Activated CD4-positive, alpha-beta T cell treated with anti-CD3 and anti-CD28 coated beads for 48 hours (primary cell): ENCODE measurements around the gene OSTN.
"Not testable (repeated sequence)": the region's sequence is repeated elsewhere in the genome, so short reads cannot be mapped to it uniquely, and the experiment has no call there.

Experiments
- DNase-seq: peaks from one replicate; pipeline ENCODE4 v3.0.0-alpha.2; 2020

OSTN gene

DNA sequence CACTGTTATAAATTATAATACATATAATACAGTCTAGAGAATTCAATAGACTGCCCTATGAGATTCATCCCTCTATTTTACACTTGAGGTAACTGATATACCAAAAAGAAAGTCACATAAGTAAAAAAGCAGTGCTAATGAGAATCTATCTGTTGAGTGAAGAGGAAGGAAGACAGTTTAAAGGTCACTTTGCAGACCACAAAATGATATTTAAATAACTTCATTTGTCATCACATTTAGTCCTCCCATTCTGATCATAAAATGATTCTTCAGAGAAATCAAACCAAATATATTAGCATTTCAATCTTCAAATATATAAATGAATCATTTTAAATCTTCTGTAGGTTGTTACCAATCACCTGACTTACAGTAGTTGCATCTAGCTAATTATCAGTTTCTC is 69.7 kb downstream of the OSTN start:
- no peak for DNase-seq

DNA sequence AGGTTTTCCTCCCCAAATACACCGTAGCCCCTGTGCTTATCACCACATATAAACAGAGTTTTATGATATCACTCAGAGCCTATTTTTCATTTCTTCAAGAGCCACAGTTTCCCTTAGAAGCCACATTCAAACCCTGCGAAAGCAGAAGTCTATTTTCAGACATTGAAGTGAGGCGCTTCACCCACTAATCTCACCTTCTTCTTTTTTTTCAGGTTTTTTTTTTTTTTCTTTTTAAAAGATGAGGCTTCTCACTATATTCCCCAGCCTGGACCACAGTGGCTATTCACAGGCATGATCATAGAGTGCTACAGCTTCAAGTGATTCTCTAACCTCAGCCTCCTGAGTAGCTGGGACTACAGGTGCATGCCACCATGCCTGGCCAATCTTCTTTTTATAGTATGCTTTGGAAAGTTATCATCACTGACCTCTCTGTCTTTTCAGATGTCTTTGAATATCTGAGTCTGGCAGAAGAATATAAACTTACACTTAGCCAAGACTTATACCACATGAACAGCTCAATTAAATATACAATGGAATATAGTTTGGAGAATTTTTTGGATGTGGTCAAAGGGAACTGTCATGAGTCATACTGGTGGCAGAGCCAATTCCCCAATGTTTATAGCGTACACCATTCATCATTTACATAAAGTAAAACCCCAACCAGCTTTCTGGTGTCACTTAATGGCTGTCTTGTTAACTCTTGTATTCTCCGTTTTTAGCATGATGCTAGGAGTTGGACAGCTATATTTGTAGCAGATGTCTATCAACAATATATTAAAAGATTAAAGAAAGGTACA is 70.4 kb downstream of the OSTN start:
- no peak for DNase-seq

DNA sequence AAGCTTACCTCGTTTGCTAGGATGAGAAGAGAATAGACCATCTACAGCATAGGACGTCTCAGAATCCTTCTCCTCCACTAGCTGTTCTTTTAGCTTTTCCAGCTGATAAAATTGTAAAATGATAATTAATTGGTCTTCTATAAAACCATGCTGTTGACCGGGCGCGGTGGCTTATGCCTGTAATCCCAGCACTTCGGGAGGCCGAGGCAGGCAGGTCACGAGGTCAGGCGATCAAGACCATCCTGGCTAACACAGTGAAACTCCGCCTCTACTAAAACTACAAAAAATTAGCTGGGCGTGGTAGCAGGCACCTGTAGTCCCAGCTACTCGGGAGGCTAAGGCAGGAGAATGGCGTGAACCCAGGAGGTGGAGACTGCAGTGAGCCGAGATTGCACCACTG is 76.2 kb downstream of the OSTN start:
- not testable (repeated sequence) for DNase-seq

DNA sequence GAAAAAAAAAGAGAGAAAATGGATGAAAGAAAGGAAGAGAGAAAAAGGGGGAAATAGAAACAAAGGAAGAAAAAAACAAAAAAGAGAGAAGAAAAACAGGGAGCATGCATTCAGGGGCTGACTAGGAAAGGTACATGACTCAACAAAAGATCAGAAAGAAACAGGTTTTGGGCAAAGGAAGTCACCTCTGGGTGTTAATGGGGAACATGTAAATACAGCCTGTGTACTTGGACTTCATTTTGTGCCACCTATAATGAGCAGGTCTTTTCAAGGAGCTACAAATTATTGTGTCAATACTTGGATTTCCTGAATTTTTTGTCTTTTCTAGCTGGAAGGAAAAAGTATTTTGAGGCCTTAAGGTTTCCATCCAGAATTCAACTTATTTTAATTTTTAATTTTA is 76.7 kb downstream of the OSTN start:
- no peak for DNase-seq

DNA sequence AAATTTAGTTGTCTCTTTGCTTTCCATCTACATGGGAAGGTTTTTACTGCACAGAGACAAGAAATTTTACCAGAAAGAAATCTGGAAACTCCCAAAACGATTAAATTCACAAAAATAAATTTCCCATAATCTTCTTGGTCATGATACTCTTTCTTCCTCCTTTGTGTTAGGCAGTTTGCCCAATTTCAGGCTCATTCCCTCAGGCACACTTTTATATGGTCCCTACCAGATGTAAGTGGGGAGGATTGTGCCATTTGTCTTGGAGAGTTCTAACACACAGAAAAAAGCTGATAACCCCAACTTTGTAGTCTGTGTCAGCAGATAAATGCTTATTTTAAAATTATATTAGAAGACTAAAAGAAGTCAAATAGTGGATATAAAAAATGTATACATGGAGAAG is 81.1 kb downstream of the OSTN start:
- DNase-seq = no peak

DNA sequence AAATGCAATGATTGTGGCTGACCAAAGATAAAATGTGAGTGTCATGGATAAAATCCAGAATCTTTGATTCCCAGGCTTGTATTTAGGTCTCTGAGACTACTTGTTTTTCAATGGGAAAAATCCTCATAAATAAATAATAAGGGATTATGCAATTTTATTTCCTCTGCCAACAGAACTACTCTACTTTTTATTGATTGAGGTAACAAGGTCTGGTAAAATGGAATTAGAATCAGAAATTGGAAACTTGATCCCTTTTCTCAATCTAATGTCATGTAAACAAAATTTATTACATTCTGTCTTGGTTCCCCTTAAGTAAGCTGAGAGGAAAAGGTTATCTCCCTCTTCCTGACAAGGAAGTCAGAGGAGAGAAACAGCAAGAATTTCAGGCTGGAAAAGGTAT is 81.8 kb downstream of the OSTN start:
- DNase-seq = no peak

DNA sequence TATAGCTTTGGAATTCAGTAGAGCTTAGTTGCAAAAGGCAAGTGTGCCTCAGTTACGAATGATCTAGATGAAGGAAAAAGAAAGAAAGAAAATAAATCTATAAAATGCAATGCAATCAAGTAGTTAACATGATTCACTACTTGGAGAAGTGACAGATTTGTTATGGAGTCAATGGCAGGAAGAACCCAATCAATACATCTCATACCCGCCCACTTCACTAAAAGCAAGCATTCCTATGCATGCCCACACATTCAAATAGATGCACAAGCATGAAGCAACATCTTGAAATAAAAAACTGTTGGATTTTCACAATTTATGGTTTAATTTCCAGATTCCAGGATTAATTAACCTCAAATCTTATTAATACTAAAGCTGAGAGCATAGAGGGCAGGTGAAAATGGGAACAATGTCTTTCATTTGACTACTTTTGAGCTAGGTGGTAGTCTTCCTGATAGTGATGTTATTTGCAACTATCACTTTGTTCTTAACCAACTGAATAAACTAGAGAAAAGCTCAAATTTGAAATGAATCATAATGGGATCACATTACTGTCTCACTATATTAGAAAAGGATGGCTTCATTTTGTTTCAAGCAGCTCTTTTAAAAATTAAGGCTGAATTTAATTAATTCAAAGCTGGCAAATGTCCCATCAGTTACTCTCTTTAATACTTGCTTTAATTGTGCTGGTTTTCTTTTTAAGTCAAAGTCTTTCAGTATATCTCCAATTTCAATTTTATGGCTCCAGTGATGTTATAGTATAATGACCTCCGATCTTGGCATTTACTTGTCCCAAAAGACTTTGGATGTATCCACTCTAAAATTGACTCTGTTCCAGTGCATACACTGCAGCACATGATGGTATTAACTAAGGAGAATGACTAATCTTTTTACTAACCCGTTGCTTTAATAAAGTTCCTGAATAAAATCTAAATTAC is 83.5 kb downstream of the OSTN start:
- DNase-seq = no peak

DNA sequence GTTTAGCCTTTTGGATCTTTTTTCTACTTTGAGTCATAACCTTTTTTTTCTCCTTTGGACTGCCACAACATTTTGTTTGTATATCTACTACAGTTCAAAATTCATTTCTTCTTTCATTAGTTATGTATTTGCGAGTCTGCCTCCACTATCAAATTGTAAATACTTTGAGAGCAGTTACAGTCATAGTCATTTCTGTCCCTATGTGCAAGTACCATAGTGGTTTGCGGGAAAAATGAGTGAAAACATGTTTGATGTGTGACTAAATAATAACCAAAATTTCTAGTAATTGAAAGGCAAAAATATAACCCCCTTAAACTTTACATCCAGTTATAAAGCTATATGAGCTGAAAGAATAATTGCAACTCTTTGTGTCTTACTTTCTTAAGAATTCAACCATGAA is 84.4 kb downstream of the OSTN start:
- DNase-seq = no peak

DNA sequence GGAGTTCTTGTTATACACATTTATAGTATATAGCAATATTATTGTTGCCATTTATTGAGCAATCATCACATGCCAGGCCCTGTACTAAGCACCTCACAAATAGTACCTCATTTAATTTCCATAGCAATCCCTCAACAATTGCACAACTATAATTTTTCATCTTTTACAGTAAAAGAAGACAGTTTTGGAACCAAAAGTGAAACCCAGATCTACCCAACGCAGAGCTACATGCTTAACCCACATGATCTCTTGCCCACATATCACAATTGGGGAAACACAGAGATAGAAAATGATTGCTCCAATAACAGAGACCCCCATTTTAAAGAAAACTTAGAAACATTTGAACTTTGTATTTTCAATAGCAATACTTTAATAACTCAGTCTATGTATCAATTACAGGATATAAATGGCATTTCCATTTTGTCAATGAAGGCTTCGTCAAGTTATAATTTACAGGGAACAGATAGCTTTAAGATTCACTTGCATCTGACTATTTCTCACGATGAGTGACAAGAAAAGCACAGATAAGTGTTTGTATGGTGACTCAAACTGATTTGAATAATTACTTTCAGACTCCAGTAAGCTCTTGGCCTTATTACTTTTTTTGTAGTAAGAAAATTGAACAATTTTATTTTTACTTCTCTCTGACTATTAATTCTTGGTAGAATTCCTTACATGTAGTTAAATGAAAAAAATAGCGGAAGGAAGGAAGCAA is 91.4 kb downstream of the OSTN start:
- DNase-seq = no peak

DNA sequence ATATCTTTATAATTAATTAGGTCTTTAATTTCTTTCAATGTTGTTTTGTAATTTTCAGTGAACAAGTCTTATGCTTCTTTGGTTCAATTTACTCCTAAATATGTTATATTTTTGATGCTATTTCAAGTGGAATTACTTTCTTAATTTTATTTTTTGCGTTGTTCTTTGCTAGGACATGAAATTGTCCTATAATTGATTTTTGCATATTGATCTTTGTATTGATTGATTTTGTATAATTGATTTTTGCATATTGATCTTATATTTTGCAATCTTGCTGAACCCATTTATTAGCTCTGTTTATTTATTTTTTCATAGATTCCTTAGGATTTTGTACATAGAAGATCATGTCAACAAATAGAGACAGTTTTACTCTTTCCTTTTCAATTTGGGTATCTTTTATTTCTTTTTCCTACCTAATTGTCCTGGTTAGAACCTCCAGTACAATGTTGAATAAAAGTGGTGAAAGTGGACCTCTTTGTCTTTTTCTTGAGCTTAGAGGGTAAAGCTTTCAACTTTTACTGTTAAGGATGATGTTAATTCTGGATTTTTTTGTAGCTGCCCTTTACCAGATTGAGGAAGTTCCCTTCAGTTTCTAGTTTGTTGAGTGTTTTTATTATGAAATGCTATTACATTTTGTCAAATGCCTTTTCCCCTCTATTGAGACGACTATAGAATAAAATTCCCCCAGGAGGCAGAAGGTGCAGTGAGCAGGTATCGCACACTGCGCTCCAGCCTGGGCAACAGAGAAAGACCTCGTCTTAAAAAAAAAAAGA is 93.4 kb downstream of the OSTN start:
- DNase-seq = no peak

DNA sequence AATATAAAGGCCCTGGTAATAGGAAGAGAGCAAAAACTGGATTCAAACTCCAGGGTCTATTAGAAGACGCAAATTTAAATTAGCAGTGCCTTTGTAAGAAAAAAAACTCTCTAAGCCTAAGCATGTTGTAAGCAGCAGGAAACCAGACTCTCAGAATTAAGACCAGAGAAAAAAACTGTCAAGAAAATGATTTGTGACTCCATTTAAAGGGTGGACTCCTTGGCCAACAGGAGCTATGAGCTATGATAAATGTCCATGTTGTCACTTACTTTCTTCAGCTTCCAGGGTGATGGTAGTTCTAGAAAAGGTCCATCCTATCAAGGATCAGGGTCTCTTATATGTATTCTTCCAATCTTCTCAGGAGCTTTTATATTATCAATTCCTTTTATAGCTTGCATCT is 95.2 kb downstream of the OSTN start:
- DNase-seq = no peak

DNA sequence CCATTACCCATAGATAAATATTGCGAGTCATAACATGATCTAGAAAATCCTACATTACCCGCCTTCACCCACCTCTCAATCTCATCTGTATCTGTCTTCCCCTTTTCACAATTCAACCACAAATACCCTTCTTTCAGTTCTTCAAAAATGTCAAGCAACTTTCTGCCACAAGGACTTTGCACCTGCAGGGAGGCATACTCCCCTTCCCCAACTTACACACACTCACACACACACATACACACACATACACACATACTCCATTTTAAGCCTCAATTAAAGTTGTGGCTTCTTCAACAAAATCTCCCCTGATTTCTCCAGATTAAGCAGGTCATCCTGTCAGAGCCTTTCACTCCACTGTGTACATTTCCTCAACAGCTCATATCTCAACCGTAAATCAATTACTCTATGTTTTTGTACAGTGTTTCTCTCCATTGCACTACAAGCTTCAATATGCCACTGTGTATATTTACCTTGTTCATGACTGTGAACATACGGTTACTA is 97.0 kb downstream of the OSTN start:
- no peak for DNase-seq

DNA sequence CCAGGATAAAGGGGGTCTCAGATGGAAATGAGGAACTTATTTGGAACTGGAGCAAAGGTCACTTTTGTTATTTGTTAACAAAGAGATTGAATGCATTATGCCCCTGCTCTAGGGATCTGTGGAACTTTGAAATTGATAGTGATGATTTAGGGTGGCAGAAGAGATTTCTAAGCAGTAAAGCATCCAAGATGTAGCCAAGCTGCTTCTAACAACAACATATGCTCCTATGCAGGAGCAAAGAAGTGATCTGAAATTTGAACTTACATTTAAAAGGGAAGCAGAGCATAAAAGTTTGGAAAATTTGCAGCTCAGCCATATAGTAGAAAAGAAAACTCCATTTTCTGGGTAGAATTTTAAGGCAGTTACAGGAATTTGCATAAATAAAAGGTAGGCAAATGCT is 99.8 kb downstream of the OSTN start:
- DNase-seq = no peak

DNA sequence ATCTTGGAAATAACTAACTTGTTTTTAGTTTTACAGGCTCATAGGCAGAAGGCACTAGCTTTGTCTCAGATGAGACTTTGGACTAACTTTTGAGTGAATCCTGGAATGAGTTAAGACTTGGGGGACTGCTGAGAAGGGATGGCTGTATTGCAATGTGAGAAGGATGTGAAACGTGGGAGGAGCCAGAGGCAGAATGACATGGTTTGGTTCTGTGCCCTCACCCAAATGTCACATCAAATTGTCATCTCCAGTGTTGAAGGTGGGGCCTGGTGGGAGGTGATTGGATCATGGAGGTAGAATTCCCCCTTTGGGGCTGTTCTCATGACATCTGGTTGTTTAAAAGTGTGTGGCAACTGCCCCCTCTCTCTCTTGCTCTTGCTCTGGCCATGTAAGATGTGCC is 101.4 kb downstream of the OSTN start:
- DNase-seq = no peak

DNA sequence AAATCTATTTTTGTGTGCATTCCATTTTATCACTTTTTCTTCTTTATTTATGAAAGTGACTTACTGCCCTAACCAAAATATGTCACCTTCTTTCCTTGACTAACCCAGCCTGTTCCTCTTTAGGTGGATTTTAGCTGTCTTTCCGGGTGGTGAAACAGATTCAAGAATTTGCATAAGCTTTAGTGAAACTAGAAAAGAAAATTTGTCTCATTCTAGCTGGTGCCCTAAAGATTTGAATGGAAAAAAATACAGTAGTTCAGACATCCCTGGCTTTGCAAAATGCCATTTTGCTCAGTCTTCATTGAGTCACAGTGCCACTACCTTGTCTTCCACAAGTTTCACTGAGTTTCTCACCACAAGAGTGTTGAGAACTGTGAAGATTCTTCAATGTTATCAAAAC is 102.0 kb downstream of the OSTN start:
- DNase-seq = no peak

DNA sequence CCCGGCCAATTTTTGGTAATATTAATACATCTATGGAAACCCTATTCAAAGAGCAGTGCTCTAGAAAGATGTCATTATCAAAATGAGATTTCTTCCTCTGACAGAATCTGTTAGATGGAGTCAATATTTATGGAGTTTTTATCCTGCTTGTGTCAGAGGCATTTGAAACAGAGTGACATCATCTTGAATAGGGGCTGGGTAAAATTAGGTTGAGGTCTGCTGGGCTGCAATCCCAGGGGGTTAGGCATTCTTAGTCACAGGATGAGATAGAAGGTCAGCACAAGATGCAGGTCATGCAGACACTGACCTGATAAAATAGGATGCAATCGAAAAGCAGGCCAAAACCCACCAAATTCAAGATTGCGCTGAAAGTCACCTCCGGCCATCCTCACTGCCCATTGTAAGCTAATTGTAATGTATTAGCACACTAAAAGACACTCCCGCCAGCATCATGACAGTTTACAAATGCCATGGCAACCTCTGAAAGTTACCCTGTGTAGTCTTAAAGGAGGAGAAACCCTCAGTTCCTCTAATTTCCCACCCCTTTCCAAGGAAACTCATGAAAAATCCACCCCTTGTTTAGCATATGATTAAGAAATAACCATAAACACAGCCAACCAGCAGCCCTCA is 102.9 kb downstream of the OSTN start:
- DNase-seq = no peak

DNA sequence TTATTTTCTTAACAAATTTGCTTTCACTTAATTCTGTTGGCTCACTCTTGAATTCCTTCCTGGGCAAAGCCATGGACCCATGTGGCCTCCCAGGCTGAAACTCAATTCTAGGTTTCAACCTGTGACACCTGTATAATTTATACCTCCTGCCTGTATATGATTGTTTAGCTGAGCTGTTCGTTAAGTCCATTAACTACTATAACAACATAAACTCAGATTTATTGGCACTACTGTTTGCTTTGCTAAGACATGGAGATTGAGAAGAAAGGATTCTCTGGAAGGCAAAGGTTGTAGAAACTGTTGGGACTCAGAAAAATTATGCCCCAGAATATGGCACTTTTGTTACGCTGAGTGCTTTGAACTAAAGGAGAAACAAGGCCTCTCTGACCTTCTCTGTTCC is 103.4 kb downstream of the OSTN start:
- DNase-seq = no peak

DNA sequence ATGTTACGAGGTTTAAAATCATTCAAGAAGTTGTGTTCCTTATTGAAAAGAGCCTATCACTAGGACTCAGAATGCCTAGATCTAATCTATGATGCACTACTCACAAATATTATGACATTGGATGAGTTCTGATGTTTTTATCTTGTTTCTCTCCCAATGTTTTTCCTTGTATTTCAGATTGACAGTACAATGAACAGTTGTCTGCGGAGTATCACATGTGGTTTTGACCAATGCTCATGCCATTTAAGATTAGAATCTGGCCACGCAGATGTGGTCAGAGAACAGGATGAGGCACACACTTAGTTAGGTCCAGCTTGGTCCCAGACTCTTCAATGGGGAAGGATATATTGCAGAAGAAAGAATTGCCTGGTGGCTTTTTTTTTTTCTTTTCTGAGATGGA is 104.6 kb downstream of the OSTN start:
- no peak for DNase-seq

DNA sequence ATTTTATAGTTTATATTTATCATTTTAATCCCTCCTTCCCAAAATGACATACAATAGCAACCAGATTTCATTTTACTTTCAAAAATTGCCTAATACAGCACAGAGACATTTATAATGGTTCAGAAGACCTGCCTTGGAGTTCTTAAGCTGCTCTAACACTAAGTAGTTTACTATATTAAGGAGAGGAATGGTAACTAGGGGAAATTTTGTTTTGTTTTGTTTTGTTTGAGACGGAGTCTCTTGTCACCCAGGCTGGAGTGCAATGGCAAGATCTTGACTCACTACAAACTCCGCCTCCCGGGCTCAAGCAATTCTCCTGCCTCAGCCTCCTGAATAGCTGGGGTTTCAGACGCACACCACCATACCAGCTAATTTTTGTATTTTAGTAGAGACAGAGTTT is 107.4 kb downstream of the OSTN start:
- DNase-seq = no peak

DNA sequence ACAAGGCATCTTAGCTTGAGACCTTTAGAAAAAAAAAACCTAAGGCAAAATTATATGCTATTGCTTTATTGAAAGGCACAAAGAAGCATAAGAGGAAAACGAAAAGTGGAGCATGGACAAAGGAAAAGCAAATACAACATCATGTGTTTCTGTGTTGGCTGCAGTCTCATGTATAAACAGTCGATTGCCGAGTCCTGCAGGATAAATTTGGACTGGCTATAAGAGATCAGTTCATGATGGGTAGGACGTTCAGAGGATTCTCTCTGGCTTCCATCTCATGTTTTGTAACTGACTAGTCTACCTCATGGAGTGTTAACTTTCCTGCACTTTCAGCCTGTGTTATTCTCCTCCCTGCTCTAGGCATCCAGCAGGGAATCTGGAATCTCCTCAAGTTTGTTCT is 108.3 kb downstream of the OSTN start:
- DNase-seq = no peak

DNA sequence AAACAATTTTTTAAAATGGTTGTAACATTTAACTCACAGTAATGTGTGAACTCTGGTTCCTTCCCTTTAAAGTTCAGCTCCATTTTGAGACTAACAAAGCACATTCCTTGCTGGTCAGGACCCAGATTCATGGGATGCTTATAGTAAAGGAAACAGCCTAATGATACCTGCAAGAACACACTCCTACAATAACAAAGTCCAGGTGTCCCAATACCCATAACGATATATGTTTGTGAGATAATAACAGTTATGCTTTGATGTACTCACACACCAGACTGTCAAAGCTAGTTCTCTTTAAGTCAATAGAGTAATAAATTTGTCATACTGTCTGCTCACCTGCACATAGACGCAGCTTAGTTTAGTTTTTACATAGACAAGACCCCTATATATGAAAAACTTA is 114.3 kb downstream of the OSTN start:
- no peak for DNase-seq

DNA sequence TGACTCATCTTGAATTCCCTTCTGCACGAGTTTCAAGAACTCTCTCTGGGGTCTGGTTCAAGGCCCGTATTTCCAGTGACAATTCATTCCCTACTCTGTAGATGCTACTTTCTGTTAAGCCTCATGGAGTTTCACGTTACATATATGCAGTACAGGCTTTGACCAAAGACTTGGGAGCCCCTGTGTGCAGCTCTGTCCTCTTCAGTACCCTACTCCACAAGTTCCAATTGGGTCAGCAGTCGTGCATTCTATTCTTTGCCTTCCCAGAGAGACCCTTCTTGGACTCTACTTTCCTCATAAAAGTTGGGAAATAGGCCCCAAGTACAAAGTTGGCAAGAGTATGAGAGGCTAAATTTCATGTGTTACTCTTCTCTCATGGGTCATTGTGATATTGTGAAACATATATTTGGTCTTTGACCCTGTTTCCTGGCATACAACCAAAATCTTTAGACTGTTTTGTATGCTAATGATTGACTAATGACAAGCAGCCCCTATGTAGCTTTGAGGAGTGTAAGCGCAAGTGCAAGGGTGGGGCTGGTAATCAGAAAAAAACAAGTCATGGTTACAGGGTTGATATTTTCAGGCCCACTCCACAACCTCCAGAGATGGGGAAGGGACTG is 115.2 kb downstream of the OSTN start:
- DNase-seq = no peak
